GM18507 (cell line): Measurements from ENCODE around the gene TRIO.

Experiments
- DNase-seq: peaks from one replicate; pipeline ENCODE4 v3.0.0; 2011; ENCODE audit warnings: low read depth; ENCODE audit not compliant: insufficient read length; ENCODE audit errors: extremely low spot score
- FAIRE-seq: peaks from 2 replicates; lab custom pipeline; 2011; peaks lifted over from hg19 to GRCh38; lab: Jason Lieb, UNC

Gene TRIO

DNA sequence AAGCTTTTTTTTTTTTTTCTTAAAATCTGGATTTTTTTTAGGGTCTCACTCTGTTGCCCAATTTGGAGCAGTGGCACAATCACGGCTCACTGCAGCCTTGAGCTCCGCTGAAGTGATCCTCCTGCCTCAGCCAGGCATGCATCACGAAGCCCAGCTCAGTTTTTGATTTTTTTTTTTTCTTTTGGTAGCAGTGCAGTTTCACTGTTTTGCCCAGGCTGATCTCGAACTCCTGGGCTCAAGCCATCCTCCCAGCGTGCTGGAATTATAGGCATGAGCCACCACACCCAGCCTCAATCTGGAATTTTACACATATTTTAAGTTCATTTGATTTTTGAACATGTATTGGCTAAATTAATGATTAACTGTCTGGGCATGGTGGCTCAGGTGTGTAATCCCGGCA is 36.3 kb downstream of the TRIO start:
- DNase-seq (no peak), FAIRE-seq (no peak)

DNA sequence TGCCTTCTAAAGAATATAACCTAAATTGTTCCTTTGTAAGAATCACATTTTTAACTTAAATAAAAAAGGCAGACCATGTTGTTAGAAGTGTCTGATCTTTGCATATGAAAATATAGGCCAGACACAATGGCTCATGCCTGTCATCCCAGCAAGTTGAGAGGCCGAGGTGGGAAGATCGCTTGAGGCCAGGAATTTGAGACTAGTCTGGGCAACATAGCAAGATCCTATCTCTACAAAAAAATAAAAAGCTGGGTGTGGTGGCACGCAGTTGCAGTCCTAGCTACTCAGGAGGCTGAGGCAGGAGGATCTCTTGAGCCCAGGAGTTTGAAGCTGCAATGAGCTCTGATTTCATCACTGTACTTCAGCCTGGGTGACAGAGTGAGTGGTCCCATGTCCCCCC is 37.3 kb downstream of the TRIO start:
- DNase-seq (no peak), FAIRE-seq (no peak)

- DNase-seq = no peak
- no peak for FAIRE-seq
Observed at GRCh38 chr5:14181299-14181968, 38.3 kb downstream of the TRIO start.

GRCh38 chr5:14182761-14183160 is 39.6 kb downstream of the TRIO start:
- FAIRE-seq = no peak

DNA sequence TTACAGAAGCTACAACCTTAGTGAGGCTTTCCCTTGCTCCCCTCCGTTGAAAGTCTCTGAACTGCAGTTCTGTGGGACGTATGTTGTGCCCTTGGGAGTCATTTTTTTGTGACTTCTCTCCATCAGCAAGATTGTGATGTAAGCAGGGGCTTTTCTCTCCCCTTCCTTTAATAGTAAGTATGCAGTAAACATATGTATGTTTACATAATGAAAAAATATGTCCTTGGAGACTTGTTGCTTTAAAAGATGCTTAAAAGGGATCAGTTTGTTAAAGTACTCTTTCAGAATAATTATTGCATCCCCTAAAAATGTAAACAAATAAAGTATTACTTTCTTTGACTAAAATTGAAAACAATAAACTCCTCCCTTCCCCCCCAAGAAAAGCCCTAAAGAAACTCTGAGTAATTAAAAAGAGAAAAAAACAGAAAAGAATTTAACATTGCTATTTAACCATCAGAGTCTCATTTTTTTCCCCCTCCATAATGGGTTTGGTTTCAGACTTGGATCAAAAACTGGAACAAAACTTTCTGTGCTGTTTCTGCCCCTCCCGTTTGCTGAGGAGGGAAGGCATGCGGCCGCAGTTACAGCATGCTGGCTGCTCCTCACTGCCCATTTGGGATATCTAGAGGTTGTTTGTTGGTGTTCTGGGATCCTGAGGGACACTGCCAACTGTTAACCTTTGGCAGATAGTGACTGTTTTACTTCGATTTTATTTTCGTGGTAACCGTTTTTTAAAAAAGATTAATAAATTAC is 40.2 kb downstream of the TRIO start:
- FAIRE-seq (no peak), DNase-seq (no peak)

More at GRCh38 chr5:14182761-14183160, 39.6 kb downstream of the TRIO start:
- DNase-seq = no peak

GRCh38 chr5:14184082-14184481 is 40.9 kb downstream of the TRIO start:
- no peak for FAIRE-seq
- no peak for DNase-seq

DNA sequence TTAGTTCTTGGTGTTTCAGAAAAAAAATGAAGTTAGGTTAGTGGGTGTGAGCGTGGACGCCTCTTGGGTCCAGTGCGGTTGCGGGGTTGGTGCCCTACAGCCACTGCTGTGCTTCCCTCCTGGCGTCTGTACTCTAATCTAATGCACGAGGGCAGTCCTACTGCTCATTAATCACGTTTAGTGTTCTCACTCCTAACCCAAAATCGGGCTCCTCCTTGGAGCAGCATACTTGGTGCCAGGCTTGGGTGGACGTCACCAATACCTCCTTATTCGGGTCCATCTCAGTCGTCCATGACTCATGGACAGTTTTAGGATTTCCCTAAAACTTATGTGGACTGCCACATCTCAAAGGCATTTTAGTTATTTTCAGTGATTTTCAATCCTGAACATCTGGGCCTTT is 41.6 kb downstream of the TRIO start:
- FAIRE-seq = no peak

GRCh38 chr5:14185326-14186058 is 42.4 kb downstream of the TRIO start:
- DNase-seq (no peak), FAIRE-seq (no peak)

More for the DNA sequence above, 41.6 kb downstream of the TRIO start:
- DNase-seq = no peak

GRCh38 chr5:14186059-14186830 is 43.1 kb downstream of the TRIO start:
- FAIRE-seq (no peak), DNase-seq (no peak)

DNA sequence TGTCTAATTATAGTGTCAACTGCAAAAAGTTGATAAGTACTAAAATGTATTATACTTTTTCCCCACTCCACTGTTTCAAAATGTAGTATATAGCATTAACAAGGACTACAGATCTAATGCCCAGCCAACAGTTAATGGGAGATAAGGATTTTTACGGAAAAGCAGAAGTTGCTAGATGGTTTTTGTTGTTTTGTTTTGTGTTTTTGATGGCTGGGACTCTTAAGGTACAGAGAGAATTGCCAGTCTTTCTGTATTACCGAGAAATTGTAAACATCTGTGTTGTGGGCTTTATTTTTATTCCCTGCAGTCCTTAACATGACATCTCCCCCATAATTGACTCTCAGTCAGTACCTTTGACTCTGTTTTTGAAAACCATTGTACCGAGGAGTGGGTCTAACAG is 44.0 kb downstream of the TRIO start:
- no peak for DNase-seq
- FAIRE-seq = no peak

DNA sequence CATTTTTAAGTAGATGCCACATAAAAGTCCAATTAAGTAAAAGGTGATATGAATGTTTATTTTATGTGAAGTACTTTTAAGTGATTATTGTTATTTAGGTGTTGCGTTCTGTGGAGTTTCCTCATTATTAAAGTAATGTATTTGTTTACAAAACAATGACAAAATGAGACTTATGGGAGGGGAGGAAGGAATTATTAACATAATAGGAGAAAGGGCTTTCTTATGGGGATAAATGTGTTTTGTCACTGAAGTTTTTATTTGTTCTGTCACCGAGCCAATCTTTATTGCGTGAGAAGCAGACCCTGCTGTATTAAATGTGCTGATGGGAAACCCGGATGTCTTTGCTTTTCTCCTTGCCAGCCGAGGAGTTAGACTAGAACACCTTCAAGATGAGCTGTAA is 44.5 kb downstream of the TRIO start:
- FAIRE-seq (no peak), DNase-seq (no peak)

DNA sequence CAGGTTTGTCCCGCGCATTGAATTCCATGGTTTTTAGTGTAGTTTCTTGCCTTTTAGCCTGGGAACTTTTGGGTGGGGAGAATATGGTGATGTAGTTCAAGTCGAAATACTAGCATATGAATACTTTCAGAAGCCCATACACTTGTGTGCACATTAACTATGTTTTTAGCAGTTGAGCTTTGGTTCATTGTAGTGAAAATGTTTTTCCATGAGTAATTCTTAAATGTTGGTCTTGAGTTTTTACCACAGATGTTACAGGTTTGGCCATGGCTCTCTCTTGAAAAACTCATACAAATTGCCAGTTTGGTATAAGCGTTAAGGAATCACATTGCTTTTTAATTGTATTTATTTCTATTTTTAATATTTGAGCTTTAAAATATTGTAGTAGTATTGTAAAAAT is 45.6 kb downstream of the TRIO start:
- DNase-seq (no peak), FAIRE-seq (no peak)

DNA sequence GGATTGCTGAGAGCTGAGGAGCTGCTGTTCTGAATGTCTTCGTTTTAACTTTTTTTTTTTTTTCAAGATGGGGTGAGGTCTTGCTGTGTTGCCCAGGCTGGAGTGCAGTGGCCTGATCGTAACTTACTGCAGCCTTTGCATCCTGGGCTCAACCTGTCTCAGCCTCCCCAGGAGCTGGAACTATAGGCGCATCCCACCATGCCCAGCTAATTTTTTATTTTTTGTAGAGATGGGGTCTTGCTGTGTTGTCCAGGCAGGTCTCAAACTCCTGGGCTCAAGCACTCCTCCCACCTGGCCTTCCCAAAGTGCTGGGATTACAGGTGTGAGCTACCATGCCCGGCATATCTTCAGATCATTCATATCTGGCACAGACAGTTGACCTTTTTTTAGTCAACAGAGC is 46.5 kb downstream of the TRIO start:
- FAIRE-seq (no peak), DNase-seq (no peak)

- no peak for FAIRE-seq
- no peak for DNase-seq
Observed at GRCh38 chr5:14190194-14191164, 47.3 kb downstream of the TRIO start.

GRCh38 chr5:14191325-14191724 is 48.2 kb downstream of the TRIO start:
- DNase-seq (no peak), FAIRE-seq (no peak)

- FAIRE-seq (no peak), DNase-seq (no peak)
Observed at GRCh38 chr5:14193496-14193895, 50.4 kb downstream of the TRIO start.

- FAIRE-seq (no peak), DNase-seq (no peak)
Observed at GRCh38 chr5:14195588-14195987, 52.4 kb downstream of the TRIO start.

DNA sequence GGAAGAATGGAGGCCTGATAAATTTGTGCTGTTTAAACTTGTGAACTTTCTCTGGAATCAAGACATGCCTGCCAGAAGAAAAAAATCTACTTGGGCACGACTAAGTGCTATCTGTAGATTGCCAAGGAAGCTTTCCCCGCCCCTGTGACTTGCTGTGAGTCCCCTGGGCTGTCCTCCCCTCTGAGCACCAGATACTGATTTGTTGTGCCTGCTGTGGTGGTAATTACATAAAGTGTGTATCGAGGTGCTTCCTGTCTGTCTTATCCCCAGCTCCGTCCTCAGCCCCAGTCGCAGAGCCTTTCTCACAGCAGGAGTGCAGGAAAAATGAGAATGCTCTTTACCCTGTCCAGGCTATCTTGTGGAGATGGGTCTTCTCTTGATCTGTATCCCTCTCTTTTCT is 53.9 kb downstream of the TRIO start:
- DNase-seq = no peak
- no peak for FAIRE-seq

GRCh38 chr5:14199902-14200301 is 56.8 kb downstream of the TRIO start:
- FAIRE-seq (no peak), DNase-seq (no peak)
